Measurements from ENCODE around the gene SEMA3A.

DNA sequence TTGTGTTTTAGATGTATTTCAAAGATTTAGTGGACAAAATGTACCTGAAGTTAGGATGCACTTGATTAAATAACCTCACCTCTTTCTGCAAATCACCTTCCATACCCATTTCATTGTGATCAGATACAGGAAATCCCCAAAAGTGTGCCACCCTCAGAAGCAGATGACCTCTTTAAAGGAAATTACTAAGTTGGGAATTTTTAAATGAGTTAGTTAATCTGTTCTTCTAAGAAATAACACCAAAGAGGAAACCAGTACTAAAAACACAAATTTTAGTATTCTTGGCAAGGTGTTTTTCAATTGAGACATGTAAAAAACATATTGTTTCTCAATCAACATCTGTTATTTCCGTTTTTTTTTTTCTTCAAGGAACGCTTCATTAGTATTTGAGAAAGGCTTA, 4.6 kb upstream of the SEMA3A start:
- TF ChIP-seq, protein P1, sequence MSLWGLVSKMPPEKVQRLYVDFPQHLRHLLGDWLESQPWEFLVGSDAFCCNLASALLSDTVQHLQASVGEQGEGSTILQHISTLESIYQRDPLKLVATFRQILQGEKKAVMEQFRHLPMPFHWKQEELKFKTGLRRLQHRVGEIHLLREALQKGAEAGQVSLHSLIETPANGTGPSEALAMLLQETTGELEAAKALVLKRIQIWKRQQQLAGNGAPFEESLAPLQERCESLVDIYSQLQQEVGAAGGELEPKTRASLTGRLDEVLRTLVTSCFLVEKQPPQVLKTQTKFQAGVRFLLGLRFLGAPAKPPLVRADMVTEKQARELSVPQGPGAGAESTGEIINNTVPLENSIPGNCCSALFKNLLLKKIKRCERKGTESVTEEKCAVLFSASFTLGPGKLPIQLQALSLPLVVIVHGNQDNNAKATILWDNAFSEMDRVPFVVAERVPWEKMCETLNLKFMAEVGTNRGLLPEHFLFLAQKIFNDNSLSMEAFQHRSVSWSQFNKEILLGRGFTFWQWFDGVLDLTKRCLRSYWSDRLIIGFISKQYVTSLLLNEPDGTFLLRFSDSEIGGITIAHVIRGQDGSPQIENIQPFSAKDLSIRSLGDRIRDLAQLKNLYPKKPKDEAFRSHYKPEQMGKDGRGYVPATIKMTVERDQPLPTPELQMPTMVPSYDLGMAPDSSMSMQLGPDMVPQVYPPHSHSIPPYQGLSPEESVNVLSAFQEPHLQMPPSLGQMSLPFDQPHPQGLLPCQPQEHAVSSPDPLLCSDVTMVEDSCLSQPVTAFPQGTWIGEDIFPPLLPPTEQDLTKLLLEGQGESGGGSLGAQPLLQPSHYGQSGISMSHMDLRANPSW (CRISPR knock-in tag; conservative IDR thresholded peaks at IDR 0.05; ENCODE audit: low read depth): no peak
- TF ChIP-seq, protein P2, sequence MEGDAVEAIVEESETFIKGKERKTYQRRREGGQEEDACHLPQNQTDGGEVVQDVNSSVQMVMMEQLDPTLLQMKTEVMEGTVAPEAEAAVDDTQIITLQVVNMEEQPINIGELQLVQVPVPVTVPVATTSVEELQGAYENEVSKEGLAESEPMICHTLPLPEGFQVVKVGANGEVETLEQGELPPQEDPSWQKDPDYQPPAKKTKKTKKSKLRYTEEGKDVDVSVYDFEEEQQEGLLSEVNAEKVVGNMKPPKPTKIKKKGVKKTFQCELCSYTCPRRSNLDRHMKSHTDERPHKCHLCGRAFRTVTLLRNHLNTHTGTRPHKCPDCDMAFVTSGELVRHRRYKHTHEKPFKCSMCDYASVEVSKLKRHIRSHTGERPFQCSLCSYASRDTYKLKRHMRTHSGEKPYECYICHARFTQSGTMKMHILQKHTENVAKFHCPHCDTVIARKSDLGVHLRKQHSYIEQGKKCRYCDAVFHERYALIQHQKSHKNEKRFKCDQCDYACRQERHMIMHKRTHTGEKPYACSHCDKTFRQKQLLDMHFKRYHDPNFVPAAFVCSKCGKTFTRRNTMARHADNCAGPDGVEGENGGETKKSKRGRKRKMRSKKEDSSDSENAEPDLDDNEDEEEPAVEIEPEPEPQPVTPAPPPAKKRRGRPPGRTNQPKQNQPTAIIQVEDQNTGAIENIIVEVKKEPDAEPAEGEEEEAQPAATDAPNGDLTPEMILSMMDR (IDR thresholded peaks at IDR 0.05): no peak
- TF ChIP-seq ZBTB21 (CRISPR knock-in tag; IDR thresholded peaks at IDR 0.05; ENCODE audit: borderline replicate concordance) (no peak), TCF7 (CRISPR knock-in tag; IDR thresholded peaks at IDR 0.05; ENCODE audit: low read depth) (no peak), ESRRA (CRISPR knock-in tag; IDR thresholded peaks at IDR 0.05; ENCODE audit: borderline replicate concordance) (no peak), MXD4 (CRISPR knock-in tag; IDR thresholded peaks at IDR 0.05; ENCODE audit: borderline replicate concordance) (no peak)
- TF ChIP-seq, protein P3, sequence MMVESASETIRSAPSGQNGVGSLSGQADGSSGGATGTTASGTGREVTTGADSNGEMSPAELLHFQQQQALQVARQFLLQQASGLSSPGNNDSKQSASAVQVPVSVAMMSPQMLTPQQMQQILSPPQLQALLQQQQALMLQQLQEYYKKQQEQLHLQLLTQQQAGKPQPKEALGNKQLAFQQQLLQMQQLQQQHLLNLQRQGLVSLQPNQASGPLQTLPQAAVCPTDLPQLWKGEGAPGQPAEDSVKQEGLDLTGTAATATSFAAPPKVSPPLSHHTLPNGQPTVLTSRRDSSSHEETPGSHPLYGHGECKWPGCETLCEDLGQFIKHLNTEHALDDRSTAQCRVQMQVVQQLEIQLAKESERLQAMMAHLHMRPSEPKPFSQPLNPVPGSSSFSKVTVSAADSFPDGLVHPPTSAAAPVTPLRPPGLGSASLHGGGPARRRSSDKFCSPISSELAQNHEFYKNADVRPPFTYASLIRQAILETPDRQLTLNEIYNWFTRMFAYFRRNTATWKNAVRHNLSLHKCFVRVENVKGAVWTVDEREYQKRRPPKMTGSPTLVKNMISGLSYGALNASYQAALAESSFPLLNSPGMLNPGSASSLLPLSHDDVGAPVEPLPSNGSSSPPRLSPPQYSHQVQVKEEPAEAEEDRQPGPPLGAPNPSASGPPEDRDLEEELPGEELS (CRISPR knock-in tag; IDR thresholded peaks at IDR 0.05): no peak
